Peyer's patch (tissue), 4 donors: ENCODE measurements around the gene ATP11A.

Experiments
- POLR2A ChIP-seq, 2 donors: fragments of 450-650 bp; IDR thresholded peaks; one replicate each; pipeline ENCODE4 v1.5.1; 2017; ENCODE audit warnings: antibody characterized with exemption in 2 of 2, mild to moderate bottlenecking in 2 of 2, moderate library complexity in 2 of 2
- TF ChIP-seq, protein P1 (sequence below), 6 experiments: fragments of 450-650 bp in 4 of 6; fragments of 200-600 bp in 2 of 6; sonication (generic) in 1 of 6; IDR thresholded peaks; one replicate each; pipeline ENCODE4 v1.5.1; 2017 to 2019; ENCODE audit warnings: antibody characterized with exemption in 6 of 6, mild to moderate bottlenecking in 3 of 6, moderate library complexity in 1 of 6

DNA sequence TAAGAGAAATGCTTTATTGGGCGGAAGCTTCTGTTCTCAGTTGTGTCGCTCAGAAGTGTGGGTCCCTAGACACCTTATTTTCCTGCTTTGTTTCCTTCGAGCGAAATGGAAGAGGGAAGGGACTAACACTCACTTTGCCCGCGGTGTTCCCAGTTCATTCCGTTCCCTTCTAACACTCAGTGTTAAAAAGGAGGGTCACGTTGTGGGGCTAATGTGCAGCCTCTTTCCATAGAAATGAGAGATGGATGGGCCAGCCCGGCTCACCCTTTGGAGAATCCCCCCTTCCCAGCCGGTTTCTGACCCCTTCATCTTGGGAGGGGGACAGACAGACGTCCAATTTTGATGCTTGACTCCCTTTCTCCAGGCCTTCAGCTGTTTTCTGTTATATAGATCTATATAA is 2.3 kb downstream of the ATP11A start:
- TF ChIP-seq, protein P1, sequence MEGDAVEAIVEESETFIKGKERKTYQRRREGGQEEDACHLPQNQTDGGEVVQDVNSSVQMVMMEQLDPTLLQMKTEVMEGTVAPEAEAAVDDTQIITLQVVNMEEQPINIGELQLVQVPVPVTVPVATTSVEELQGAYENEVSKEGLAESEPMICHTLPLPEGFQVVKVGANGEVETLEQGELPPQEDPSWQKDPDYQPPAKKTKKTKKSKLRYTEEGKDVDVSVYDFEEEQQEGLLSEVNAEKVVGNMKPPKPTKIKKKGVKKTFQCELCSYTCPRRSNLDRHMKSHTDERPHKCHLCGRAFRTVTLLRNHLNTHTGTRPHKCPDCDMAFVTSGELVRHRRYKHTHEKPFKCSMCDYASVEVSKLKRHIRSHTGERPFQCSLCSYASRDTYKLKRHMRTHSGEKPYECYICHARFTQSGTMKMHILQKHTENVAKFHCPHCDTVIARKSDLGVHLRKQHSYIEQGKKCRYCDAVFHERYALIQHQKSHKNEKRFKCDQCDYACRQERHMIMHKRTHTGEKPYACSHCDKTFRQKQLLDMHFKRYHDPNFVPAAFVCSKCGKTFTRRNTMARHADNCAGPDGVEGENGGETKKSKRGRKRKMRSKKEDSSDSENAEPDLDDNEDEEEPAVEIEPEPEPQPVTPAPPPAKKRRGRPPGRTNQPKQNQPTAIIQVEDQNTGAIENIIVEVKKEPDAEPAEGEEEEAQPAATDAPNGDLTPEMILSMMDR (IDR thresholded peaks at IDR 0.05): no peak
- TF ChIP-seq POLR2A (IDR thresholded peaks at IDR 0.05): no peak
